Skeletal muscle satellite cell (primary cell): ENCODE data around the gene GKN1.

Experiments used
- H3K27me3 ChIP-seq: 2 replicates; pipeline ENCODE4 v1.7.0; 2013; ENCODE audit warnings: low read length; ENCODE audit not compliant: control insufficient read depth, insufficient read depth
- H3K36me3 ChIP-seq: 2 replicates; pipeline ENCODE4 v1.7.0; 2013; ENCODE audit warnings: mild to moderate bottlenecking, control low read depth, low read length; ENCODE audit not compliant: insufficient read depth
- H3K4me1 ChIP-seq: 2 replicates; pipeline ENCODE4 v1.7.0; 2013; ENCODE audit warnings: low read length; ENCODE audit not compliant: control insufficient read depth, insufficient read depth
- H3K4me2 ChIP-seq: 2 replicates; pipeline ENCODE4 v1.7.0; 2013; ENCODE audit warnings: mild to moderate bottlenecking, low read length
- H3K4me3 ChIP-seq: 2 replicates; pipeline ENCODE4 v1.7.0; 2013; ENCODE audit warnings: low read length
- H3K9ac ChIP-seq: 2 replicates; pipeline ENCODE4 v1.7.0; 2013; ENCODE audit warnings: mild to moderate bottlenecking, low read depth, low read length, moderate library complexity
- H3K9me3 ChIP-seq: replicated peaks from 2 replicates; pipeline ENCODE4 v1.7.0; 2013; ENCODE audit warnings: mild to moderate bottlenecking, control low read depth, low read length

Gene GKN1

DNA sequence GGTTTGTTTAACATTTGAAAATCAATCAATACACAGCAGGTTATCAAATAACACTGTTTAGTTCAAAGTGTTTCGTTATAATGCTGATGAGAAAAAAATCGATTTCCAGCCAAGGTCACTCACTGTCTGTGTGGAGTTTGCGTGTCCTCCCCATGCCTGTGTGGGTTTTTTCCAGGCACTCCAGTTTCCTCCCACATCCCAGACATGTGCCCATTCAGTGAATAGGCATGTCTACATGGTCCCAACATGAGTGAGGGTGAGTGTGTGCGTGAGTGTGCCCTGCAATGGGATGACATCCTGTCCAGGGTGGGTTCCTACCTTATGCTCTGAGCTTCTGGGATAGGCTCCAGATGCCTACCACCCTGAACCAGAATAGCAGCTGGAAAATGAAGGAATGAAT is 13.1 kb upstream of the GKN1 start:
- H3K27me3 ChIP-seq: no peaks in the 10 kb centered on the region
- no peaks in the 10 kb centered on the region for H3K9me3 ChIP-seq
- H3K4me3 ChIP-seq: no peak overlapping the region
- no peak overlapping the region for H3K9ac ChIP-seq
- H3K36me3 ChIP-seq: no peaks in the 10 kb centered on the region
- H3K4me1 ChIP-seq: no peaks in the 10 kb centered on the region
- no peak overlapping the region for H3K4me2 ChIP-seq

DNA sequence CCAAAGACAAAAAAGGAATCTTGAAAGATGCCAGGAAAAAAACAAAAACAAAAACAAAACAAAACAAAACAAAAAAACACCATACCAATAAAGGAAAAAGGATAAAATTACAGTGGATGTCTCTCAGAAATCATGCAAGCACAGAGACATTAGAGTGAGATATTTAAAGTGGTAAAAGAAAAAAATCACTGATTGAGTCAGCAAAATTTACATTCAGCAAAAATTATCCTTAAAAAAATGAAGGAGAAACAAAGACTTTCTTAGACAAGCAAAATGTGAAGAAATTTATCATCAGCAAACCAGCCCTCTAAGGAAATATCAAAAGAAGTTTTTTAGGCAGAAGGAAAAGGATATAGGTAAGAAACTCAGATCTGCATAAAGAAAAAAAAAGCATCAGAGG is 10.2 kb upstream of the GKN1 start:
- no peaks in the 10 kb centered on the region for H3K36me3 ChIP-seq
- no peak overlapping the region for H3K4me2 ChIP-seq
- H3K27me3 ChIP-seq: no peaks in the 10 kb centered on the region
- no peaks in the 10 kb centered on the region for H3K9me3 ChIP-seq
- no peak overlapping the region for H3K9ac ChIP-seq
- no peak overlapping the region for H3K4me3 ChIP-seq
- no peaks in the 10 kb centered on the region for H3K4me1 ChIP-seq

DNA sequence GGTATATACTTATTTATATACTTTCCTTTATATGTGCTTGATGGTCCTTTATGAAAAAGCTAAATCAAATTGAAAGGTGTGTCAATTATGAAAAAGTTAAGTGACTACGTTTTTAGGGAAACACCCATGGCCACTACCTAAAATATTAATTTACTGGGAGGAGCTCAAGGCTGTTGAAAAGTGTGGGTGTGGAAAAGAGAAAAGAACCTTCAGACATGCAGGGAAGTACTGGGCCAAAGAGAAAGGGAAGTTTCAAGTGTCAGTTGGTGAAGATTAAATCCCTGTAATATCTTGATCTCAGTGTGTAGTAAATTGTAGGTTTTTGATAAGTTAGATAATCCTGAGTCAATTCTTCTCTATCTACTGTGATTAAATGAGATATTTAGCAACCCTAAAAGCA is 6.2 kb upstream of the GKN1 start:
- peaks cover 24% of the 10 kb centered on the region for H3K4me1 ChIP-seq
- no peak overlapping the region for H3K4me2 ChIP-seq
- no peak overlapping the region for H3K9ac ChIP-seq
- H3K36me3 ChIP-seq: no peaks in the 10 kb centered on the region
- H3K4me3 ChIP-seq: no peak overlapping the region
- no peaks in the 10 kb centered on the region for H3K27me3 ChIP-seq
- H3K9me3 ChIP-seq: no peaks in the 10 kb centered on the region

GRCh38 chr2:68969736-68970490 is 4.5 kb upstream of the GKN1 start:
- Histone ChIP-seq H3K4me1 (peaks cover 32% of the 10 kb centered on the region), H3K9ac (no peak overlapping the region), H3K36me3 (no peaks in the 10 kb centered on the region), H3K4me2 (no peak overlapping the region), H3K27me3 (no peaks in the 10 kb centered on the region), H3K4me3 (no peak overlapping the region), H3K9me3 (no peaks in the 10 kb centered on the region)

GRCh38 chr2:68970566-68971265 is 3.7 kb upstream of the GKN1 start:
- Histone ChIP-seq H3K9ac (peak overlapping the region; percentile 70), H3K4me3 (no peak overlapping the region), H3K36me3 (no peaks in the 10 kb centered on the region), H3K4me1 (peaks cover 32% of the 10 kb centered on the region), H3K27me3 (no peaks in the 10 kb centered on the region), H3K9me3 (no peaks in the 10 kb centered on the region), H3K4me2 (peak overlapping the region; percentile 23)

GRCh38 chr2:68971591-68972231 is 2.7 kb upstream of the GKN1 start:
- Histone ChIP-seq H3K4me2 (peak overlapping the region; percentile 23), H3K4me1 (peaks cover 32% of the 10 kb centered on the region), H3K36me3 (no peaks in the 10 kb centered on the region), H3K9me3 (no peaks in the 10 kb centered on the region), H3K4me3 (no peak overlapping the region), H3K27me3 (no peaks in the 10 kb centered on the region), H3K9ac (peak overlapping the region; percentile 78)

DNA sequence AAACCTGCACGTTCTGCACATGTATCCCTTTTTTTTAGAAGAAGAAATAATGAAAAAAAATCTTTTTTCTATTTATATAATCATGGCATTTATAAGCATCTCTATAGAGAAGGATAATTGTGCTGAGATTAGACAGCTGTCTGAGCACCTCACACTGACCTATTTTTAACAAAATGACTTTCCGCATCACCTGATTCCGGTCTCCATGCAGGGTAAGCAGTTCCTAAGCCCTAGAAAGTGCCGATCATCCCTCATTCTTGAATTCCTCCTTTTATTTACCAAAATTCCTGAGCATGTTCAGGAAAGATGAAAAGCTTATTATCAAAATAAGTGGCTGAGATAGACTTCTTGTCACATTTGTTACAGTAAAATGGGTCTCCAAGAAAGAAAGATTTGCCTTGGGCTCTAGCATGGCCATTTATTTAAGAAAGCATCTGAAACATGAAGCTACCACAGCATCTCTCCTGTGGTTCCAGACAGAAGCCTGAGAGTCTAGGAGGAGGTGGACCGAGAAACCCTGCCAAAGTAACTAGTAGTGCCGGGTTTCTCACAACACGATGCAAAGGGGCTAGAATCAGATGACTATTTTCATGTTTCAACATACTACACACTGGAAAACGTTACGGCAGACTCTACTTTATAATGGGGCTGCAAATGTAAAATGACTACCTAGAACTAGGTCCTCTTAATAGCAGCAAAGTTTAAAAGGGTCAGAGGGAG is 670 bp downstream of the GKN1 start:
- Histone ChIP-seq H3K9me3 (no peaks in the 10 kb centered on the region), H3K4me3 (no peak overlapping the region), H3K27me3 (no peaks in the 10 kb centered on the region), H3K4me1 (peaks cover 32% of the 10 kb centered on the region), H3K4me2 (no peak overlapping the region), H3K36me3 (no peaks in the 10 kb centered on the region), H3K9ac (no peak overlapping the region)

DNA sequence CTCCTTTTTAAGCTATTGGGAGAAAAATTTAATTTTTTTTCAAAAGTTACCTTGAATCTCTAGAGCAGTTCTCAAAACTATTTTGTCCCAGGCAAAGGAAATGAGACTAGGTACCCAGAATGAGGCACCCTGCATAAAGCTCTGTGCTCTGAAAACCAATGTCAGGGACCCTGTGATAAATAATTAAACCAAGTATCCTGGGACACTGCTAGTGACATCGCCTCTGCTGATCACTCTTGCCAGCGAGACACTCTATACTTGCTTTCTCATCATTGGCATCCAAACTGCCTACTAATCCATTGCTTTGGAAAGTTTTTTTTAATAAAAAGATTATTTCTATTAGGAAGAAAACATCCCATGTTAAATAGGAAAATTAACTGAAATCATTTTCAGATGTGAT is 1.4 kb downstream of the GKN1 start:
- peaks cover 27% of the 10 kb centered on the region for H3K4me1 ChIP-seq

GRCh38 chr2:68977453-68977852 is 3.0 kb downstream of the GKN1 start:
- no peaks in the 10 kb centered on the region for H3K9me3 ChIP-seq
- peaks cover 16% of the 10 kb centered on the region for H3K4me1 ChIP-seq
- no peak overlapping the region for H3K9ac ChIP-seq
- H3K27me3 ChIP-seq: no peaks in the 10 kb centered on the region
- H3K36me3 ChIP-seq: no peaks in the 10 kb centered on the region
- H3K4me3 ChIP-seq: no peak overlapping the region
- H3K4me2 ChIP-seq: no peak overlapping the region

More for the DNA sequence above, 1.4 kb downstream of the GKN1 start:
- no peaks in the 10 kb centered on the region for H3K36me3 ChIP-seq
- H3K9ac ChIP-seq: no peak overlapping the region
- H3K4me2 ChIP-seq: no peak overlapping the region
- H3K4me3 ChIP-seq: no peak overlapping the region
- no peaks in the 10 kb centered on the region for H3K27me3 ChIP-seq
- H3K9me3 ChIP-seq: no peaks in the 10 kb centered on the region

- Histone ChIP-seq H3K9ac (no peak overlapping the region), H3K9me3 (no peaks in the 10 kb centered on the region), H3K27me3 (no peaks in the 10 kb centered on the region), H3K4me3 (no peak overlapping the region), H3K4me2 (no peak overlapping the region), H3K4me1 (peaks cover 9% of the 10 kb centered on the region), H3K36me3 (no peaks in the 10 kb centered on the region)
Observed at GRCh38 chr2:68978098-68978497, 3.7 kb downstream of the GKN1 start.

DNA sequence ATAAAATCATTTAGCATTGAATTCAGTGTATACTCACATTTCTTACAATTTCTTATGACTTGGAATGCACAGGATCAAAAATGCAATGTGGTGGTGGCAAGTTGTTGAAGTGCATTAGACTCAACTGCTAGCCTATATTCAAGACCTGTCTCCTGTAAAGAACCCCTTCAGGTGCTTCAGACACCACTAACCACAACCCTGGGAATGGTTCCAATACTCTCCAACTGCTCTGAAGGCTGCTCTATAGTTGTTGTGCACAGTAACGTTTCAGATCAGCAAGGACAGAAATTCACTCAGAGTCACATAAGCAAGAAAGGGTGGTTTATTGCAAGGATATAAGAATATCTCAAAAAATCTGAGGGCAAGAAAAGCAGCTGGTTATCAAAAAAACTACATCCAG is 6.5 kb downstream of the GKN1 start:
- no peak overlapping the region for H3K9ac ChIP-seq
- no peaks in the 10 kb centered on the region for H3K4me1 ChIP-seq
- H3K36me3 ChIP-seq: no peaks in the 10 kb centered on the region
- H3K4me3 ChIP-seq: no peak overlapping the region
- no peaks in the 10 kb centered on the region for H3K27me3 ChIP-seq
- no peak overlapping the region for H3K4me2 ChIP-seq
- H3K9me3 ChIP-seq: no peaks in the 10 kb centered on the region
